Stimulated activated naive CD8-positive, alpha-beta T cell treated with anti-CD3 and anti-CD28 coated beads, Interleukin-15, Interleukin-2, amounts not matched to agents 100 U/mL and 50 U/mL, for 24 hours (primary cell): ENCODE measurements around the gene ACBD6.
"Not testable (repeated sequence)": the region's sequence is repeated elsewhere in the genome, so short reads cannot be mapped to it uniquely, and the experiment has no call there.

Experiments used
- ATAC-seq: fragments of 150-1000 bp; cut with Tn5 transposase; one replicate; pipeline ENCODE4 v1.10.0; 2021
- DNase-seq: peaks from one replicate; pipeline ENCODE4 v3.0.0; 2021

ACBD6 gene

GRCh38 chr1:180415985-180416633, 86.3 kb downstream of the ACBD6 start:
- DNase-seq (no peak), ATAC-seq (no peak)

- DNase-seq (no peak), ATAC-seq (no peak)
These were observed 87.0 kb downstream of the ACBD6 start for GRCh38 chr1:180415236-180415848.

GRCh38 chr1:180412583-180412982, 89.8 kb downstream of the ACBD6 start:
- no peak for ATAC-seq
- DNase-seq: no peak

- ATAC-seq, DNase-seq: not testable (repeated sequence)
These were observed 94.2 kb downstream of the ACBD6 start for GRCh38 chr1:180408128-180408527.

- ATAC-seq (no peak), DNase-seq (no peak)
These were observed 95.3 kb downstream of the ACBD6 start for GRCh38 chr1:180407051-180407450.

GRCh38 chr1:180402551-180402950, 99.8 kb downstream of the ACBD6 start:
- no peak for DNase-seq
- ATAC-seq: no peak

GRCh38 chr1:180402001-180402400, 100.4 kb downstream of the ACBD6 start:
- no peak for ATAC-seq
- DNase-seq: no peak

GRCh38 chr1:180397175-180397574, 105.2 kb downstream of the ACBD6 start:
- no peak for DNase-seq
- no peak for ATAC-seq

GRCh38 chr1:180392427-180393145, 109.8 kb downstream of the ACBD6 start:
- DNase-seq (no peak), ATAC-seq (no peak)

- DNase-seq (no peak), ATAC-seq (no peak)
These were observed 110.4 kb downstream of the ACBD6 start for GRCh38 chr1:180392020-180392419.

GRCh38 chr1:180387413-180387812, 115.0 kb downstream of the ACBD6 start:
- DNase-seq (no peak), ATAC-seq (no peak)

GRCh38 chr1:180386745-180387367, 115.5 kb downstream of the ACBD6 start:
- DNase-seq: no peak
- ATAC-seq: no peak

GRCh38 chr1:180385144-180385543, 117.2 kb downstream of the ACBD6 start:
- no peak for DNase-seq
- ATAC-seq: no peak

- ATAC-seq: no peak
- DNase-seq: no peak
These were observed 117.9 kb downstream of the ACBD6 start for GRCh38 chr1:180384286-180385005.

- ATAC-seq: no peak
- no peak for DNase-seq
These were observed 119.9 kb downstream of the ACBD6 start for GRCh38 chr1:180382326-180383115.

- ATAC-seq (no peak), DNase-seq (no peak)
These were observed 121.2 kb downstream of the ACBD6 start for GRCh38 chr1:180381184-180381580.

GRCh38 chr1:180380259-180381183, 121.9 kb downstream of the ACBD6 start:
- DNase-seq (no peak), ATAC-seq (peak; percentile 72)

GRCh38 chr1:180376800-180377199, 125.6 kb downstream of the ACBD6 start:
- ATAC-seq (no peak), DNase-seq (no peak)

- DNase-seq (no peak), ATAC-seq (no peak)
These were observed 126.1 kb downstream of the ACBD6 start for GRCh38 chr1:180376253-180376652.

GRCh38 chr1:180372728-180373127, 129.6 kb downstream of the ACBD6 start:
- no peak for DNase-seq
- no peak for ATAC-seq
